HEK293 (cell line): ENCODE data around the gene TNFRSF1A.
A peak's percentile ranks its signal among the peaks of the same experiment; 100 is the strongest.

Experiments used
- CTCF ChIA-PET: fragments of 350-600 bp; formaldehyde crosslinking; extraction: SDS; loops from one replicate; lab custom pipeline; 2021; ENCODE audit warnings: antibody characterized with exemption; lab: Yijun Ruan, JAX
- POLR2A ChIA-PET: fragments of 300-600 bp; formaldehyde crosslinking; extraction: SDS; loops from one replicate; lab custom pipeline; 2020; ENCODE audit warnings: antibody characterized with exemption, inconsistent platforms; lab: Yijun Ruan, JAX
- H3K27ac ChIP-seq: fragments of 200-500 bp; sonication (Bioruptor generic); 2 replicates; pipeline ENCODE4 v1.5.1; 2014; ENCODE audit warnings: low read depth, low read length, control low read depth, inconsistent platforms; ENCODE audit errors: extremely low read depth
- H3K36me3 ChIP-seq, 2 experiments: fragments of 200-500 bp in 1 of 2; sonication (Bioruptor generic) in 1 of 2; 1 replicate in 1 of 2; 2 replicates in 1 of 2; pipeline ENCODE4 v1.5.1; 2014 to 2017; ENCODE audit warnings: inconsistent platforms in 2 of 2, low read length in 2 of 2; ENCODE audit not compliant: control insufficient read depth in 2 of 2, insufficient read depth in 1 of 2
- H3K4me1 ChIP-seq: fragments of 200-500 bp; sonication (Bioruptor generic); 2 replicates; pipeline ENCODE4 v1.5.1; 2014; ENCODE audit warnings: mild to moderate bottlenecking, low read length, inconsistent platforms; ENCODE audit not compliant: control insufficient read depth, insufficient read depth
- H3K4me3 ChIP-seq: 2 replicates; pipeline ENCODE4 v1.5.1; 2011; ENCODE audit warnings: low read depth, mild to moderate bottlenecking, control low read depth, low read length, moderate library complexity
- H3K9me3 ChIP-seq: fragments of 200-500 bp; sonication (Bioruptor generic); 2 replicates; pipeline ENCODE4 v1.5.1; 2014; ENCODE audit warnings: low read depth, low read length, inconsistent platforms; ENCODE audit not compliant: control insufficient read depth, insufficient read depth
- FEZF1 ChIP-seq: fragments of 450-650 bp; formaldehyde crosslinking; IDR thresholded peaks from 2 replicates; pipeline ENCODE4 v1.5.1; 2016; ENCODE audit warnings: missing biosample characterization, missing genetic modification characterization
- KLF10 ChIP-seq: fragments of 450-650 bp; IDR thresholded peaks from 2 replicates; pipeline ENCODE4 v1.5.1; 2018; ENCODE audit warnings: missing biosample characterization, mild to moderate bottlenecking, missing genetic modification characterization
- KLF17 ChIP-seq: fragments of 450-650 bp; formaldehyde crosslinking; IDR thresholded peaks from 2 replicates; pipeline ENCODE4 v1.5.1; 2016; ENCODE audit warnings: missing biosample characterization, missing genetic modification characterization
- OVOL3 ChIP-seq: fragments of 450-650 bp; formaldehyde crosslinking; IDR thresholded peaks from 2 replicates; pipeline ENCODE4 v1.5.1; 2016; ENCODE audit warnings: missing biosample characterization, missing genetic modification characterization
- PRDM1 ChIP-seq: fragments of 450-650 bp; formaldehyde crosslinking; IDR thresholded peaks from 2 replicates; pipeline ENCODE4; 2016; ENCODE audit warnings: missing biosample characterization, missing genetic modification characterization
- PRDM10 ChIP-seq: fragments of 450-650 bp; formaldehyde crosslinking; IDR thresholded peaks from 2 replicates; pipeline ENCODE4 v1.5.1; 2016; ENCODE audit warnings: missing biosample characterization, missing genetic modification characterization
- TRIM28 ChIP-seq: IDR thresholded peaks from 2 replicates; pipeline ENCODE4 v1.6.1; 2011; ENCODE audit warnings: low read length, control low read depth, borderline replicate concordance
- TSHZ1 ChIP-seq: fragments of 450-650 bp; formaldehyde crosslinking; IDR thresholded peaks from 2 replicates; pipeline ENCODE4 v1.5.1; 2016; ENCODE audit warnings: missing biosample characterization, missing genetic modification characterization, borderline replicate concordance
- ZFP37 ChIP-seq: fragments of 450-650 bp; formaldehyde crosslinking; IDR thresholded peaks from 2 replicates; pipeline ENCODE4 v1.5.1; 2016; ENCODE audit warnings: missing biosample characterization, missing genetic modification characterization
- ZFP41 ChIP-seq: fragments of 450-650 bp; formaldehyde crosslinking; IDR thresholded peaks from 2 replicates; pipeline ENCODE4 v1.5.1; 2016; ENCODE audit warnings: missing biosample characterization, missing genetic modification characterization, borderline replicate concordance
- ZIC2 ChIP-seq: fragments of 450-650 bp; formaldehyde crosslinking; IDR thresholded peaks from 2 replicates; pipeline ENCODE4 v1.5.1; 2016; ENCODE audit warnings: missing biosample characterization, missing genetic modification characterization
- ZNF138 ChIP-seq: fragments of 450-650 bp; formaldehyde crosslinking; IDR thresholded peaks from 2 replicates; pipeline ENCODE4 v1.5.1; 2016; ENCODE audit warnings: missing biosample characterization, missing genetic modification characterization, borderline replicate concordance
- ZNF239 ChIP-seq: fragments of 450-650 bp; formaldehyde crosslinking; IDR thresholded peaks from 2 replicates; pipeline ENCODE4 v1.5.1; 2016; ENCODE audit warnings: missing biosample characterization, missing genetic modification characterization
- ZNF394 ChIP-seq: fragments of 450-650 bp; formaldehyde crosslinking; IDR thresholded peaks from 2 replicates; pipeline ENCODE4 v1.5.1; 2016; ENCODE audit warnings: missing biosample characterization, missing genetic modification characterization, mild to moderate bottlenecking, moderate library complexity, borderline replicate concordance
- ZNF404 ChIP-seq: fragments of 450-650 bp; formaldehyde crosslinking; IDR thresholded peaks from 2 replicates; pipeline ENCODE4 v1.5.1; 2017; ENCODE audit warnings: missing biosample characterization, missing genetic modification characterization
- ZNF600 ChIP-seq: fragments of 450-650 bp; formaldehyde crosslinking; IDR thresholded peaks from 2 replicates; pipeline ENCODE4 v1.5.1; 2016; ENCODE audit warnings: missing biosample characterization, missing genetic modification characterization
- ZNF629 ChIP-seq: fragments of 450-650 bp; formaldehyde crosslinking; IDR thresholded peaks from 2 replicates; pipeline ENCODE4 v1.5.1; 2017; ENCODE audit warnings: missing biosample characterization, missing genetic modification characterization
- ZNF707 ChIP-seq: fragments of 450-650 bp; formaldehyde crosslinking; IDR thresholded peaks from 2 replicates; pipeline ENCODE4 v1.5.1; 2016; ENCODE audit warnings: missing biosample characterization, missing genetic modification characterization
- TF ChIP-seq, protein P1 (sequence below): fragments of 450-650 bp; formaldehyde crosslinking; IDR thresholded peaks from 2 replicates; pipeline ENCODE4 v1.5.1; 2016; ENCODE audit warnings: missing biosample characterization, missing genetic modification characterization
- TF ChIP-seq, protein P2 (sequence below): IDR thresholded peaks from 2 replicates; pipeline ENCODE4 v1.6.1; 2011; ENCODE audit warnings: mild to moderate bottlenecking, low read depth, low read length, borderline replicate concordance

The TNFRSF1A gene

GRCh38 chr12:6370994-6371754, 29.3 kb upstream of the TNFRSF1A start (continued):
- TF ChIP-seq OVOL3 (tag by site-specific recombination) = 0 out of 2 replicates have a peak, but pooled peaks have one; percentile 11
- TF ChIP-seq ZNF138 (tag by site-specific recombination) = no peak
- peak; percentile 91 for TF ChIP-seq KLF17 (tag by site-specific recombination)
- peak; percentile 73; the same call in 1 of the 2 replicates for TF ChIP-seq TSHZ1 (tag by site-specific recombination)
- TF ChIP-seq ZNF239 = no peak
- peak; percentile 37; the same call in 1 of the 2 replicates for TF ChIP-seq ZNF394
- TF ChIP-seq TRIM28 = peak; percentile 85
- TF ChIP-seq ZIC2 (tag by site-specific recombination) = peak; percentile 96
- peak; percentile 43; the same call in 1 of the 2 replicates for TF ChIP-seq PRDM1 (tag by site-specific recombination)
- TF ChIP-seq, protein P1, sequence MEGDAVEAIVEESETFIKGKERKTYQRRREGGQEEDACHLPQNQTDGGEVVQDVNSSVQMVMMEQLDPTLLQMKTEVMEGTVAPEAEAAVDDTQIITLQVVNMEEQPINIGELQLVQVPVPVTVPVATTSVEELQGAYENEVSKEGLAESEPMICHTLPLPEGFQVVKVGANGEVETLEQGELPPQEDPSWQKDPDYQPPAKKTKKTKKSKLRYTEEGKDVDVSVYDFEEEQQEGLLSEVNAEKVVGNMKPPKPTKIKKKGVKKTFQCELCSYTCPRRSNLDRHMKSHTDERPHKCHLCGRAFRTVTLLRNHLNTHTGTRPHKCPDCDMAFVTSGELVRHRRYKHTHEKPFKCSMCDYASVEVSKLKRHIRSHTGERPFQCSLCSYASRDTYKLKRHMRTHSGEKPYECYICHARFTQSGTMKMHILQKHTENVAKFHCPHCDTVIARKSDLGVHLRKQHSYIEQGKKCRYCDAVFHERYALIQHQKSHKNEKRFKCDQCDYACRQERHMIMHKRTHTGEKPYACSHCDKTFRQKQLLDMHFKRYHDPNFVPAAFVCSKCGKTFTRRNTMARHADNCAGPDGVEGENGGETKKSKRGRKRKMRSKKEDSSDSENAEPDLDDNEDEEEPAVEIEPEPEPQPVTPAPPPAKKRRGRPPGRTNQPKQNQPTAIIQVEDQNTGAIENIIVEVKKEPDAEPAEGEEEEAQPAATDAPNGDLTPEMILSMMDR (tag by site-specific recombination) = peak; percentile 65; the same call in 1 of the 2 replicates
- TF ChIP-seq ZNF600 = peak; percentile 61
- peak; percentile 69 for TF ChIP-seq ZNF629 (tag by site-specific recombination)

- TF ChIP-seq PRDM10 (tag by site-specific recombination) (peak; percentile 44), ZIC2 (tag by site-specific recombination) (peak; percentile 68), ZNF404 (tag by site-specific recombination) (no peak), ZFP37 (tag by site-specific recombination) (no peak), KLF10 (no peak), ZNF707 (tag by site-specific recombination) (no peak), ZFP41 (tag by site-specific recombination) (no peak), FEZF1 (tag by site-specific recombination) (no peak)
- TF ChIP-seq, protein P2, sequence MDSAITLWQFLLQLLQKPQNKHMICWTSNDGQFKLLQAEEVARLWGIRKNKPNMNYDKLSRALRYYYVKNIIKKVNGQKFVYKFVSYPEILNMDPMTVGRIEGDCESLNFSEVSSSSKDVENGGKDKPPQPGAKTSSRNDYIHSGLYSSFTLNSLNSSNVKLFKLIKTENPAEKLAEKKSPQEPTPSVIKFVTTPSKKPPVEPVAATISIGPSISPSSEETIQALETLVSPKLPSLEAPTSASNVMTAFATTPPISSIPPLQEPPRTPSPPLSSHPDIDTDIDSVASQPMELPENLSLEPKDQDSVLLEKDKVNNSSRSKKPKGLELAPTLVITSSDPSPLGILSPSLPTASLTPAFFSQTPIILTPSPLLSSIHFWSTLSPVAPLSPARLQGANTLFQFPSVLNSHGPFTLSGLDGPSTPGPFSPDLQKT = no peak
- Histone ChIP-seq H3K36me3 (no peaks in the 10 kb centered on the region), H3K4me3 (no peak overlapping the region), H3K9me3 (no peaks in the 10 kb centered on the region), H3K27ac (peak overlapping the region; percentile 75), H3K4me1 (peaks cover 18% of the 10 kb centered on the region)
- ChIA-PET CTCF (interaction anchor here (0.6 to 3.0 kb wide), 9 partner anchors 10 to 502 kb away, joined by 3 to 23 read pairs (median 4); partner anchors contain the start of gene SPSB2), POLR2A (interaction anchor here (0.6 to 3.4 kb wide), 13 partner anchors 8 to 481 kb away, joined by 3 to 37 read pairs (median 4); partner anchors contain the start of genes GAPDH, TNFRSF1A, USP5 and VAMP1)
Observed at GRCh38 chr12:6370576-6370935, 28.7 kb upstream of the TNFRSF1A start.
